IPS-20b (cell line): ENCODE results near the gene MESD.
A peak's percentile ranks its signal among the peaks of the same experiment; 100 is the strongest.

Experiments used
- H3K27ac ChIP-seq: one replicate; pipeline ENCODE4 v1.5.1; 2013; ENCODE audit warnings: low read length
- H3K27me3 ChIP-seq: 2 replicates; pipeline ENCODE4 v1.6.1; 2013; ENCODE audit warnings: mild to moderate bottlenecking, low read length, inconsistent platforms; ENCODE audit not compliant: insufficient read depth
- H3K36me3 ChIP-seq: 2 replicates; pipeline ENCODE4 v1.6.1; 2013; ENCODE audit warnings: low read depth, mild to moderate bottlenecking, inconsistent platforms, low read length, moderate library complexity; ENCODE audit not compliant: insufficient read depth
- H3K4me1 ChIP-seq: 2 replicates; pipeline ENCODE4 v1.6.1; 2013; ENCODE audit warnings: mild to moderate bottlenecking, control low read depth, inconsistent platforms, low read length, moderate library complexity; ENCODE audit not compliant: insufficient read depth
- H3K4me3 ChIP-seq: 2 replicates; pipeline ENCODE4 v1.5.1; 2013; ENCODE audit warnings: mild to moderate bottlenecking, low read length, inconsistent platforms
- H3K9ac ChIP-seq: 2 replicates; pipeline ENCODE4 v1.6.1; 2013; ENCODE audit warnings: low read depth, mild to moderate bottlenecking, inconsistent platforms, low read length, moderate library complexity
- H3K9me3 ChIP-seq: 2 replicates; pipeline ENCODE4 v1.6.1; 2013; ENCODE audit warnings: mild to moderate bottlenecking, low read depth, low read length, inconsistent platforms; ENCODE audit not compliant: insufficient read depth

Gene MESD

DNA sequence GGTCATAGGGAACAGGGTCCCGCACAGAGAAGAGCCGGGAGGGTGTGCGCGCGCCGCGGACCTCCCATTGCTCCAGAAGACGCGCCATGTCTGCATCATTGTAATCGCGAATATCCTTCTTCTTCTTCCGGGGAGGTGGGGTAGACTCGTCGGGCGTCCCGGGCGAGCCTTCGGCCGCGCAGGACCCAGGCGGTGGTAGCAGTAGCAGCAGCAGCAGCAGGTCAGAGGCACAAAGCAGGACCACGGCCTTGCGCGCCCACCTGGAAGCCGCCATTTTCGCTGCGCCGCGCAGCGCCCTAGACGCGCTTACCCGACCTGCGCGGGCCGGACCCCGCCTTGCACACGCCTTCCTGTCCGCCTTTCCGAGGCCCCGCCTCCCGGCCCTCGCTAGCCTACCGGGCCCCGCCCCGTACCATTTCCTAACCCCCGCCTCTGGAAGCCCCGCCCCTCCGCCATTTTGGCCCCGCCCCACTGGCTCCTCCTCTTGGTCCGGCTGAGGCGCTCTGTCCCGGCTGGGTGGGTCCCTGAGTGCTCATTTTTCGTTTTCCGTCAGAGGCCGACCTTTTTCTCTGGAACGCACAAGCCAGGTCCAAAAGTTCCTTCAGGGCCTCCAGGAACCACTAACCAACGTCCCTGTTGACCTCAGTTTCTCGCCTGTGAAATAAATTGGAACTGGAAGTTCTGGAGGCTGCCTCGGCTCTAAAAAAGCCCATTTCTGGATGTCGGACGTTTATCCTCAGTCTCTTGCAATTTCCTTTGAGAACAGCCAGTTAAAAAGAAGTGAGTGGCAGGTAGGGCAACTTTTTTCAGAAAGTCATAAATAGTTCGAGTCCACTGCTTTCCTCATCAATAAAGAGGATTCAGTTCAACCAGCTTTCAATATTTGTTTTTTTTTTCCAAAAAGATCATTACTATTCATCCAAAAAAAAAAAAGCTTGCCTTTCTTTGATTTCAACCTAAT is at the start of gene MESD:
MESD (minus strand) TSS at position 302 of the 961 bp plus-strand sequence; CDS start at position 274, 28 bp downstream.
- peak within 1 kb of the TSS; percentile 86 for H3K9ac ChIP-seq
- H3K27ac ChIP-seq, result peak within 1 kb of the TSS; percentile 81
- no peaks in the 10 kb centered on the region for H3K9me3 ChIP-seq
- no peaks in the 10 kb centered on the region for H3K36me3 ChIP-seq
- peaks cover 20% of the 10 kb centered on the region for H3K4me1 ChIP-seq
- H3K4me3 ChIP-seq, result peak within 1 kb of the TSS; percentile 98
- H3K27me3 ChIP-seq, result no peaks in the 10 kb centered on the region

GRCh38 chr15:81038975-81039607 is 49.5 kb upstream of the MESD start:
- Histone ChIP-seq H3K27ac (no peak overlapping the region), H3K27me3 (no peaks in the 10 kb centered on the region), H3K9me3 (no peaks in the 10 kb centered on the region), H3K9ac (no peak overlapping the region), H3K4me3 (no peak overlapping the region), H3K36me3 (no peaks in the 10 kb centered on the region), H3K4me1 (no peaks in the 10 kb centered on the region)

DNA sequence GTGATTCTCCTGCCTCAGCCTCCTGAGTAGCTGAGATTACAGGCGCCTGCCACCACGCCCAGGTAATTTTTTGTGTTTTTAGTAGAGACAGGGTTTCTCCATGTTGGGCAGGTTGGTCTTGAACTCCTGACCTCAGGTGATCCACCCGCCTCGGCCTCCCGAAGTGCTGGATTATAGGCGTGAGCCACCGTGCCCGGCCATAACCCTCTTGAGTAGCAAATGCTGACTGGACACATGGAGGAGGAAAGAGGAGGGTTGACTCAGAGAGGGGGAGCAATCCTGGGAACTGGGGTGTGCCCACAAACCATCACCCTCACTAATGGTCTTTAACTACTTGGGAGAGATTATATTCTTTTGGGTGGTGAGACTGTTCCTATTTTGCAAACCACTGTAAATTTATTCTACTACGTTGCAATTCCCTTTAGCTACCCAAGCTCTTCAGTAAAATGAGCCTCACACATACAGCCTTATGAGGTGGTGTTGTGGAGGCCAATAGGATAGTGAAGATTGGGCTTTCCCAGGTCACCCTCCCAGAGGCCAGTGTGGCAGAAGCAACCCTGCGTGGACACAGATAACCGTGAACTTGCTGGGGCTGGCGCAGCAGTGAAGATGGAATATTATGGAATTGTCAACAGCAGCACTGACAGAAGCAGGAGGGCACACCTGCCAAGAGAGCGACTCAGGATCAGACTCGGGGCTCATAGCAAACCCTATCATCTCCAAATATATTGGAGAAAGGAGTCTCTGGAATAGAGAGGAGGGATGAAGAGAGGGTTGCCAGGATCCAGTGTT is 48.5 kb upstream of the MESD start:
- H3K27ac ChIP-seq, result no peak overlapping the region
- H3K27me3 ChIP-seq, result no peaks in the 10 kb centered on the region
- H3K9ac ChIP-seq, result no peak overlapping the region
- H3K4me3 ChIP-seq, result no peak overlapping the region
- no peaks in the 10 kb centered on the region for H3K9me3 ChIP-seq
- no peaks in the 10 kb centered on the region for H3K4me1 ChIP-seq
- no peaks in the 10 kb centered on the region for H3K36me3 ChIP-seq

- no peaks in the 10 kb centered on the region for H3K27me3 ChIP-seq
- no peaks in the 10 kb centered on the region for H3K9me3 ChIP-seq
- H3K9ac ChIP-seq, result no peak overlapping the region
- H3K36me3 ChIP-seq, result no peaks in the 10 kb centered on the region
- H3K27ac ChIP-seq, result no peak overlapping the region
- H3K4me3 ChIP-seq, result no peak overlapping the region
- peaks cover 6% of the 10 kb centered on the region; the same call in 1 of the 2 replicates for H3K4me1 ChIP-seq
Measured at GRCh38 chr15:81033508-81033907, 43.9 kb upstream of the MESD start.

DNA sequence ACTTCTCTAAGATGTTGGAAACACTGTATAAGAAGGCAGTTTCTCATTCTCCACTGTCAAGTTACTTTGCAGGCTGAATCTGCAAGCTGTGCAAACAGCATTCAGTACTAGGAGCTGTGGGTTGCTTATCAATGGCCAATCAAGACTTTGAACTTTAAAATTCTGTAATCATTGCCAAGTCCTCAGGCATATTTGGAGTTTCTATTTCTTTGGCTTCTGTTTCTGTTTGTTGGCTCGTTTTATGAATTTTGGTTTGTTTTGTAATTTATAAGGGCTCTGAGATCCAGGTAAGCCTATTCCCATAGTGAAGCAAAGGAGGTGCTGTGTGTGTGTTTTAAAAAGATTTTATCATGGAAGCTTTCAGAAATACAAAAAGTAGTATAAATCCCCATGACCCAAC is 43.2 kb upstream of the MESD start:
- no peaks in the 10 kb centered on the region for H3K9me3 ChIP-seq
- H3K36me3 ChIP-seq, result no peaks in the 10 kb centered on the region
- H3K27ac ChIP-seq, result no peak overlapping the region
- peaks cover 6% of the 10 kb centered on the region; the same call in 1 of the 2 replicates for H3K4me1 ChIP-seq
- no peak overlapping the region for H3K4me3 ChIP-seq
- no peaks in the 10 kb centered on the region for H3K27me3 ChIP-seq
- no peak overlapping the region for H3K9ac ChIP-seq

GRCh38 chr15:81032355-81032754 is 42.7 kb upstream of the MESD start:
- no peaks in the 10 kb centered on the region for H3K9me3 ChIP-seq
- H3K27ac ChIP-seq, result no peak overlapping the region
- H3K36me3 ChIP-seq, result no peaks in the 10 kb centered on the region
- H3K4me3 ChIP-seq, result no peak overlapping the region
- no peak overlapping the region for H3K9ac ChIP-seq
- H3K27me3 ChIP-seq, result no peaks in the 10 kb centered on the region
- H3K4me1 ChIP-seq, result peaks cover 6% of the 10 kb centered on the region; the same call in 1 of the 2 replicates

DNA sequence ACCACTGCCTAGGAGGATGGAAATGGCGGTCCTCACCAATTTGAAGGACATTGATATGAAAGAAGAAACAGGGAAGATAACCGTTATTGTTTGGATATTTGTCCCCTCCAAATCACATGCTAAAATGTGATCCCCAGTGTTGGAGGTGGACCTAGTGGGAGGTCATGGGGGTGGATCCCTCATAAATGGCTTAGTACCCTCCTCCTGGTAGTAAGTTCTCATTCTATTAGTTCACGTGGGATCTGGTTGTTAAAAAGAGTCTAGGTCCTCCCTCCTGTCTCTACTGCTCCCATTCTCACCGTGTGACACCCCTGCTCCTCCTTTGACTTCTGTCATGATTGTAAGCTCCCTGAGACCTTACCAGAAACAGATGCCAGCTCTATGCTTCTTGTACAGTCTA is 41.6 kb upstream of the MESD start:
- Histone ChIP-seq H3K27ac (no peak overlapping the region), H3K9ac (no peak overlapping the region), H3K27me3 (no peaks in the 10 kb centered on the region), H3K4me1 (peaks cover 6% of the 10 kb centered on the region; the same call in 1 of the 2 replicates), H3K4me3 (no peak overlapping the region), H3K36me3 (no peaks in the 10 kb centered on the region), H3K9me3 (no peaks in the 10 kb centered on the region)

DNA sequence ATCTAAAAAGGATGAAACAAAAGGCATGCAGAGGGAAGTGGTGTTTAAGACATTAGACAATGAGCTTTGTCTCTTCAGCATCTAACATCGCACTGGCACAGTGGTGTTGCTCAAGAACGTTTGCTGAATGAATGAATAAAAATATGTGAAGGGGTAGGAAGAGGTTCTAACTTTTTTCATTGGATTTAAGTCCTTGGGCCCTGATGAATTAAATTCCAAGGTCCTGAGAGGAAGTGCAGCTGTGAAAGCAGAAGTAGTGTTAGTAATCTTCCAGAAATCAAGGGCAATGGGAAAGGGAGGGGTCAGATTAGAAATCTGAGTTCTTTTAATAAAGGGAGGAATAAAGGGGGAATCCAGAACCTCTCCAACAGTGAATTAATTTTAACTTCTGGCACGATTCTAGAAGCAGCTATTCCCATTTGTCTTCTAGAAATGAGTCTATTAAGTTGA is 40.7 kb upstream of the MESD start:
- Histone ChIP-seq H3K9me3 (no peaks in the 10 kb centered on the region), H3K36me3 (no peaks in the 10 kb centered on the region), H3K4me3 (no peak overlapping the region), H3K27me3 (no peaks in the 10 kb centered on the region), H3K27ac (no peak overlapping the region), H3K4me1 (peaks cover 6% of the 10 kb centered on the region; the same call in 1 of the 2 replicates), H3K9ac (no peak overlapping the region)

- H3K9ac ChIP-seq, result no peak overlapping the region
- no peaks in the 10 kb centered on the region for H3K9me3 ChIP-seq
- H3K36me3 ChIP-seq, result no peaks in the 10 kb centered on the region
- H3K4me1 ChIP-seq, result peaks cover 8% of the 10 kb centered on the region; the same call in 1 of the 2 replicates
- H3K27ac ChIP-seq, result no peak overlapping the region
- no peak overlapping the region for H3K4me3 ChIP-seq
- H3K27me3 ChIP-seq, result no peaks in the 10 kb centered on the region
Measured at GRCh38 chr15:81029414-81030300, 40.0 kb upstream of the MESD start.

DNA sequence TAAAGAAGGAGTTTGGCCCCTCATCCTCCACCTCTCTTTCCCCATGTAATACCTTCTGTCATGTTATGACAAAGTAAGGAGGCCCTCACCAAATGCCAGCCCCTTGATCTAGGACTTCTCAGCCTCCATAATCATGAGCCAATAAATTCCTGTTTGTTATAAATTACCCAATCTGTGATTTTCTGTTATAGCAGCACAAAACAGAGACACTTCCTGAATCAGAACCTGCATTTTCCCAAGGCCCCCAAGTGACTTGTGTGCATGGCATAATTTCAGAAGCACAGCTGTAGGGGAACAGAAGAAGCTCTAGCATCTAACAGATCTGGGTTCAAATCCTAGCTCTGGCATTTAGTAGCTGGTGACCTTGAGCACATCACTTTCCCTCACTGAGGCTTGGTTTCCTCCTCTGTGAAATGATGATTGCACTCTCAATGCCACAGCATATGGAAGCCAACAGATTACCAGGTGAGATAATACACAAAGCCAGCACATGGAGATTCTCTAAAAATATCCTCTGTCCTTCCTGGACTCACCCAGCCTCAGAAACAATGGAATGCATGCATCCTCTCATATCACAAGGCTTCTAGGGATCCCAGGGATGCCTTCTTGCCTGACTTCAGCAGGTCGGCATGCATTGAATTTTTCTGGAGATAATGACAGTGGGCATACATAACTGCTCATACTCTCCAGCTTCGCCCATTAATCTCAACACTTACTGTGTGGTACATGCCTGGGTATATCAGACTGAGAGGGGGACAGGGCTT is 37.4 kb upstream of the MESD start:
- no peaks in the 10 kb centered on the region for H3K27me3 ChIP-seq
- H3K9ac ChIP-seq, result no peak overlapping the region
- H3K4me1 ChIP-seq, result peaks cover 17% of the 10 kb centered on the region; the same call in 1 of the 2 replicates
- H3K27ac ChIP-seq, result no peak overlapping the region
- no peak overlapping the region for H3K4me3 ChIP-seq
- no peaks in the 10 kb centered on the region for H3K9me3 ChIP-seq
- no peaks in the 10 kb centered on the region for H3K36me3 ChIP-seq
